ENCODE data around the gene INCENP. TPM values are rescaled to one million over a fixed set of nuclear protein-coding genes. Genes with fewer than 3 reads are reported as not detected.

Gene INCENP
- polyA plus RNA-seq, 1 donor from 2014 or later, result 5.9 TPM

DNA sequence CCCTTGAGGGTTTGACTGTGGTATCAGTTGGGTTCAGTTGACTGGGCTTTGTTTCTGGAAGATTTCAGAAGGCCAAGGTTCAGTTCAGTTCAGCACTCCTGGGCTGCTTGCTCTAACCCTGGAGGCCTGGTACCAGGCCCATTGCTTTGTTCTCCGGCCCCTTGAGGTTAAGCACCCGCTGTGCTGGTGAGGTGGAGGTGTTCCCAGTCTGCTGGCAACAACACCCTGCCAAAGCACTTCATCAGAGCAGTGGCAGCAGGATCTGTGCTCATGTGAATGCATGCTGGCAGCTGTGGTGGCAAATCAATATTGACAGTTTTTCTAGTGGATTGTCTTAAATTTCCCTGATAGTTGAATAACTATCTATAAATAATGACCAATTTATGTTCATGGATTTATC lies 62.4 kb downstream of the INCENP start:
- no peaks in the 10 kb centered on the region for H3K9me3 ChIP-seq (ENCODE audit: low read length)
- no peaks in the 10 kb centered on the region for H3K27me3 ChIP-seq (ENCODE audit: insufficient read depth, low read depth, low read length)
- no peaks in the 10 kb centered on the region for H3F3A ChIP-seq (ENCODE audit: insufficient read depth, low read length, poor library complexity, severe bottlenecking)
- no peak overlapping the region for H3K27ac ChIP-seq (ENCODE audit: low read length)
- H2AFZ ChIP-seq (ENCODE audit: low read depth, low read length), result no peak overlapping the region
- no peak overlapping the region for H3K9ac ChIP-seq (ENCODE audit: low read length)
- H4K20me1 ChIP-seq (ENCODE audit: insufficient read depth), result no peaks in the 10 kb centered on the region
- H3K4me3 ChIP-seq (ENCODE audit: low read length), result no peak overlapping the region
- no peak overlapping the region for H3K4me2 ChIP-seq (ENCODE audit: low read length)
- TF ChIP-seq RAD21 (conservative IDR thresholded peaks at IDR 0.05) (no peak), SMC3 (conservative IDR thresholded peaks at IDR 0.05; ENCODE audit: poor library complexity) (no peak), POLR2AphosphoS5 (IDR thresholded peaks at IDR 0.05) (no peak), EZH2 (IDR thresholded peaks at IDR 0.05; ENCODE audit: borderline replicate concordance, insufficient read depth, low read length, poor library complexity, severe bottlenecking) (no peak), EP300 (conservative IDR thresholded peaks at IDR 0.05; ENCODE audit: poor library complexity, severe bottlenecking) (no peak), MXI1 (conservative IDR thresholded peaks at IDR 0.05; ENCODE audit: poor library complexity, severe bottlenecking) (no peak), TAF1 (IDR thresholded peaks at IDR 0.05; ENCODE audit: low read depth) (no peak), REST (IDR thresholded peaks at IDR 0.05; ENCODE audit: borderline replicate concordance) (no peak)
- TF ChIP-seq, protein P1, sequence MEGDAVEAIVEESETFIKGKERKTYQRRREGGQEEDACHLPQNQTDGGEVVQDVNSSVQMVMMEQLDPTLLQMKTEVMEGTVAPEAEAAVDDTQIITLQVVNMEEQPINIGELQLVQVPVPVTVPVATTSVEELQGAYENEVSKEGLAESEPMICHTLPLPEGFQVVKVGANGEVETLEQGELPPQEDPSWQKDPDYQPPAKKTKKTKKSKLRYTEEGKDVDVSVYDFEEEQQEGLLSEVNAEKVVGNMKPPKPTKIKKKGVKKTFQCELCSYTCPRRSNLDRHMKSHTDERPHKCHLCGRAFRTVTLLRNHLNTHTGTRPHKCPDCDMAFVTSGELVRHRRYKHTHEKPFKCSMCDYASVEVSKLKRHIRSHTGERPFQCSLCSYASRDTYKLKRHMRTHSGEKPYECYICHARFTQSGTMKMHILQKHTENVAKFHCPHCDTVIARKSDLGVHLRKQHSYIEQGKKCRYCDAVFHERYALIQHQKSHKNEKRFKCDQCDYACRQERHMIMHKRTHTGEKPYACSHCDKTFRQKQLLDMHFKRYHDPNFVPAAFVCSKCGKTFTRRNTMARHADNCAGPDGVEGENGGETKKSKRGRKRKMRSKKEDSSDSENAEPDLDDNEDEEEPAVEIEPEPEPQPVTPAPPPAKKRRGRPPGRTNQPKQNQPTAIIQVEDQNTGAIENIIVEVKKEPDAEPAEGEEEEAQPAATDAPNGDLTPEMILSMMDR (IDR thresholded peaks at IDR 0.05; ENCODE audit: poor library complexity, severe bottlenecking), result no peak
- no peaks in the 10 kb centered on the region for H3K79me2 ChIP-seq (replicated peaks; ENCODE audit: insufficient read depth, low read length)
- H3K9me2 ChIP-seq (ENCODE audit: insufficient read depth, low read length), result no peaks in the 10 kb centered on the region
- no peaks in the 10 kb centered on the region for H3K36me3 ChIP-seq (ENCODE audit: insufficient read depth, low read length)

DNA sequence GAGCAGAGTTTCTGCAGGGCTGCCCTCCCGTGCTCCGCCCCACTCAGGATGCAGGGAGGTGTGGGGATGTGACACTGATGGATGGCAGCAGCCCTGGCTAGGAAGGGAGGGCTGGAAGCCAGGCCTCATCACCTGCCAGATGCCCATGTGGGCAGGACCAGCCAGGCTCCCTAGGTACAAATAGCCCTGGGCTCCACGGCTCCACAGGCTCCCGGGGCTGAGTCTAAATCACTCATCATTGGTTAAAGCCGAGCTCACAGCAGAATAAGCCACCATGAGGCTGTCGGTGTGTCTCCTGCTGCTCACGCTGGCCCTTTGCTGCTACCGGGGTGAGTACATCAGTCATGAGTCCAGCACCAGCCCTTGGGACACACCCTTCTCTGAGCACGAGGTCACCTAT lies 66.2 kb downstream of the INCENP start, which contains the start of gene SCGB1D1:
Gene SCGB1D1 (plus strand): TSS at position 206 of the 400 bp plus-strand sequence. CDS start 69 bp downstream, at position 275.
- Histone ChIP-seq H3K9me2 (ENCODE audit: insufficient read depth, low read length) (no peaks in the 10 kb centered on the region), H4K20me1 (ENCODE audit: insufficient read depth) (no peaks in the 10 kb centered on the region), H3K79me2 (replicated peaks; ENCODE audit: insufficient read depth, low read length) (no peaks in the 10 kb centered on the region), H3K36me3 (ENCODE audit: insufficient read depth, low read length) (no peaks in the 10 kb centered on the region), H3K9ac (ENCODE audit: low read length) (no peak within 1 kb of the TSS), H2AFZ (ENCODE audit: low read depth, low read length) (no peak within 1 kb of the TSS), H3K4me2 (ENCODE audit: low read length) (no peak within 1 kb of the TSS), H3K27me3 (ENCODE audit: insufficient read depth, low read depth, low read length) (no peaks in the 10 kb centered on the region), H3K27ac (ENCODE audit: low read length) (no peak within 1 kb of the TSS), H3K9me3 (ENCODE audit: low read length) (no peaks in the 10 kb centered on the region), H3K4me3 (ENCODE audit: low read length) (no peak within 1 kb of the TSS), H3F3A (ENCODE audit: insufficient read depth, low read length, poor library complexity, severe bottlenecking) (no peaks in the 10 kb centered on the region)
- TF ChIP-seq MXI1 (conservative IDR thresholded peaks at IDR 0.05; ENCODE audit: poor library complexity, severe bottlenecking) (no peak), RAD21 (conservative IDR thresholded peaks at IDR 0.05) (no peak), EP300 (conservative IDR thresholded peaks at IDR 0.05; ENCODE audit: poor library complexity, severe bottlenecking) (no peak), SMC3 (conservative IDR thresholded peaks at IDR 0.05; ENCODE audit: poor library complexity) (no peak), EZH2 (IDR thresholded peaks at IDR 0.05; ENCODE audit: borderline replicate concordance, insufficient read depth, low read length, poor library complexity, severe bottlenecking) (no peak), REST (IDR thresholded peaks at IDR 0.05; ENCODE audit: borderline replicate concordance) (no peak), POLR2AphosphoS5 (IDR thresholded peaks at IDR 0.05) (no peak), TAF1 (IDR thresholded peaks at IDR 0.05; ENCODE audit: low read depth) (no peak)
- TF ChIP-seq, protein P1 (IDR thresholded peaks at IDR 0.05; ENCODE audit: poor library complexity, severe bottlenecking), result no peak
